SK-N-SH (cell line): ENCODE measurements around the gene MST1. TPM values are rescaled to one million over a fixed set of nuclear protein-coding genes. Genes with fewer than 3 reads are reported as not detected.
A peak's percentile ranks its signal among the peaks of the same experiment; 100 is the strongest.

Experiments
- CTCF ChIA-PET: fragments of 300-600, 350-600 bp; formaldehyde crosslinking; extraction: SDS; loops from one replicate; lab custom pipeline; 2021; lab: Yijun Ruan, JAX
- POLR2A ChIA-PET: fragments of 350-600 bp; sonication (Branson Sonifier 250); formaldehyde crosslinking; extraction: SDS; loops from one replicate; lab custom pipeline; 2020; ENCODE audit warnings: antibody characterized with exemption, inconsistent platforms; lab: Yijun Ruan, JAX
- DNase-seq: peaks from one replicate; pipeline ENCODE4 v3.0.0; 2012
- H2AFZ ChIP-seq: fragments of 200-600 bp; sonication (generic); 2 replicates; pipeline ENCODE4 v1.8.1; 2016; ENCODE audit warnings: antibody characterized with exemption, mild to moderate bottlenecking, low read depth
- H3F3A ChIP-seq: fragments of 200-600 bp; sonication (generic); replicated peaks from 2 replicates; pipeline ENCODE3; 2016; ENCODE audit warnings: antibody characterized with exemption, mild to moderate bottlenecking; ENCODE audit not compliant: insufficient read depth
- H3K27ac ChIP-seq, 2 experiments: fragments of 200-500 bp in 1 of 2; fragments of 200-600 bp in 1 of 2; sonication (Bioruptor generic) in 1 of 2; sonication (generic), shearing (Covaris generic) in 1 of 2; 2 replicates each; pipeline versions ENCODE4 v1.5.1 to v1.6.1; 2014 to 2016; ENCODE audit warnings: low read depth in 2 of 2, inconsistent platforms in 1 of 2, low read length in 1 of 2, mild to moderate bottlenecking in 1 of 2, mixed read lengths in 1 of 2
- H3K27me3 ChIP-seq: fragments of 200-600 bp; sonication (generic), shearing (Covaris generic); 2 replicates; pipeline ENCODE4 v1.6.1; 2016; ENCODE audit warnings: mixed run types; ENCODE audit not compliant: insufficient read depth
- H3K36me3 ChIP-seq, 2 experiments: fragments of 200-500 bp in 1 of 2; fragments of 200-600 bp in 1 of 2; sonication (Bioruptor generic) in 1 of 2; sonication (generic) in 1 of 2; replicated peaks in 1 of 2; 2 replicates each; pipeline versions ENCODE3 to v1.5.1; 2014 to 2016; ENCODE audit warnings: low read length in 1 of 2, mild to moderate bottlenecking in 1 of 2; ENCODE audit not compliant: insufficient read depth in 2 of 2, control insufficient read depth in 1 of 2
- H3K4me1 ChIP-seq, 2 experiments: fragments of 200-500 bp in 1 of 2; fragments of 200-600 bp in 1 of 2; sonication (Bioruptor generic) in 1 of 2; sonication (generic), shearing (Covaris generic) in 1 of 2; 2 replicates each; pipeline versions ENCODE4 v1.5.1 to v1.6.1; 2014 to 2016; ENCODE audit warnings: low read depth in 1 of 2, low read length in 1 of 2, mixed run types in 1 of 2; ENCODE audit not compliant: insufficient read depth in 2 of 2, control insufficient read depth in 1 of 2
- H3K4me2 ChIP-seq: fragments of 200-600 bp; sonication (generic), shearing (Covaris generic); 2 replicates; pipeline ENCODE4 v1.6.1; 2017; ENCODE audit warnings: mixed run types
- H3K4me3 ChIP-seq, 2 experiments: fragments of 200-500 bp in 1 of 2; fragments of 200-600 bp in 1 of 2; sonication (Bioruptor generic) in 1 of 2; sonication (generic), shearing (Covaris generic) in 1 of 2; 2 replicates each; pipeline versions ENCODE4 v1.5.1 to v1.8.1; 2014 to 2016; ENCODE audit warnings: low read depth in 2 of 2, inconsistent platforms in 1 of 2, low read length in 1 of 2, mild to moderate bottlenecking in 1 of 2, mixed read lengths in 1 of 2, moderate library complexity in 1 of 2
- H3K79me2 ChIP-seq: fragments of 200-600 bp; sonication (generic); 2 replicates; pipeline ENCODE4 v1.8.1; 2017; ENCODE audit warnings: mild to moderate bottlenecking; ENCODE audit not compliant: insufficient read depth
- H3K9ac ChIP-seq: fragments of 200-600 bp; sonication (generic); 2 replicates; pipeline ENCODE4 v1.6.1; 2017; ENCODE audit warnings: mixed run types
- H3K9me2 ChIP-seq: fragments of 200-600 bp; sonication (generic); 2 replicates; pipeline ENCODE4 v1.6.1; 2017; ENCODE audit warnings: mixed run types
- H3K9me3 ChIP-seq: fragments of 200-600 bp; sonication (generic); 2 replicates; pipeline ENCODE4 v1.6.1; 2017; ENCODE audit warnings: mixed run types, mild to moderate bottlenecking, moderate library complexity
- H4K20me1 ChIP-seq: fragments of 200-600 bp; sonication (generic); 2 replicates; pipeline ENCODE4 v1.6.1; 2017; ENCODE audit warnings: mild to moderate bottlenecking, mixed run types; ENCODE audit not compliant: insufficient read depth
- CHD2 ChIP-seq: fragments of 150-350 bp; IDR thresholded peaks from 2 replicates; pipeline ENCODE4 v1.6.1; 2018; ENCODE audit warnings: low read length; ENCODE audit not compliant: partially characterized antibody
- ELF1 ChIP-seq: IDR thresholded peaks from 2 replicates; pipeline ENCODE4 v1.4.0; 2012
- EP300 ChIP-seq, 2 experiments: IDR thresholded peaks; 2 replicates each; pipeline versions ENCODE4 v1.4.0 to v1.6.1; 2012; ENCODE audit warnings: borderline replicate concordance in 1 of 2, low read depth in 1 of 2, low read length in 1 of 2
- FOSL2 ChIP-seq: IDR thresholded peaks from 2 replicates; pipeline ENCODE4 v1.4.0; 2012; ENCODE audit warnings: low read depth, mild to moderate bottlenecking, moderate library complexity, borderline replicate concordance
- FOXJ3 ChIP-seq: sonication (generic); formaldehyde crosslinking; IDR thresholded peaks from 2 replicates; pipeline ENCODE4 v1.5.1; 2020; ENCODE audit warnings: mild to moderate bottlenecking, missing genetic modification reagents
- IRF3 ChIP-seq: fragments of 150-350 bp; IDR thresholded peaks from 2 replicates; pipeline ENCODE4 v1.6.1; 2016; ENCODE audit warnings: mild to moderate bottlenecking, low read depth, low read length
- JUND ChIP-seq: IDR thresholded peaks from 2 replicates; pipeline ENCODE4 v1.4.0; 2012
- MEF2A ChIP-seq: IDR thresholded peaks from 2 replicates; pipeline ENCODE4 v1.4.0; 2012; ENCODE audit warnings: low read depth, borderline replicate concordance
- MXI1 ChIP-seq: IDR thresholded peaks from 2 replicates; pipeline ENCODE4 v1.6.1; 2012; ENCODE audit warnings: mild to moderate bottlenecking, low read depth, low read length, improper control_type of control experiment
- NFIC ChIP-seq: IDR thresholded peaks from 2 replicates; pipeline ENCODE4 v1.4.0; 2012; ENCODE audit warnings: borderline replicate concordance
- RAD21 ChIP-seq: IDR thresholded peaks from 2 replicates; pipeline ENCODE4 v1.6.1; 2012; ENCODE audit warnings: mild to moderate bottlenecking, low read length
- REST ChIP-seq: IDR thresholded peaks from 2 replicates; pipeline ENCODE4 v1.6.1; 2012; ENCODE audit warnings: mild to moderate bottlenecking, low read depth, low read length, moderate library complexity
- RFX5 ChIP-seq: IDR thresholded peaks from 2 replicates; pipeline ENCODE4 v1.6.1; 2012; ENCODE audit warnings: mild to moderate bottlenecking, improper control_type of control experiment, low read length
- RXRA ChIP-seq: IDR thresholded peaks from 2 replicates; pipeline ENCODE4 v1.4.0; 2012; ENCODE audit warnings: low read depth, mild to moderate bottlenecking, borderline replicate concordance
- TEAD4 ChIP-seq: IDR thresholded peaks from 2 replicates; pipeline ENCODE4 v1.4.0; 2012; ENCODE audit warnings: mild to moderate bottlenecking, borderline replicate concordance; ENCODE audit not compliant: insufficient read depth
- USF1 ChIP-seq: IDR thresholded peaks from 2 replicates; pipeline ENCODE4 v1.4.0; 2012; ENCODE audit warnings: low read depth, borderline replicate concordance
- ZBTB33 ChIP-seq: IDR thresholded peaks from 2 replicates; pipeline ENCODE4 v1.4.0; 2012; ENCODE audit warnings: low read depth, borderline replicate concordance
- WGBS: methylation state at CpG from one replicate; pipeline ENCODE4 v1.1.6; 2017; ENCODE audit warnings: low lambda C conversion rate; 5-methylcytosine and 5-hydroxymethylcytosine counted together
- polyA plus RNA-seq, 3 experiments: library from polyadenylated mRNA; depleted of rRNA; stranded (reverse); fragments of >200 nt; gene quantifications; 2 replicates each; pipeline ENCODE4 v1.2.3, GENCODE V29; 2012
- TF ChIP-seq, protein P1 (sequence below): IDR thresholded peaks from 2 replicates; pipeline ENCODE4; 2012

Gene MST1
- polyA plus RNA-seq, 1 of the 3 experiments (the other 2 are of a cell fraction): 35.1 TPM

DNA sequence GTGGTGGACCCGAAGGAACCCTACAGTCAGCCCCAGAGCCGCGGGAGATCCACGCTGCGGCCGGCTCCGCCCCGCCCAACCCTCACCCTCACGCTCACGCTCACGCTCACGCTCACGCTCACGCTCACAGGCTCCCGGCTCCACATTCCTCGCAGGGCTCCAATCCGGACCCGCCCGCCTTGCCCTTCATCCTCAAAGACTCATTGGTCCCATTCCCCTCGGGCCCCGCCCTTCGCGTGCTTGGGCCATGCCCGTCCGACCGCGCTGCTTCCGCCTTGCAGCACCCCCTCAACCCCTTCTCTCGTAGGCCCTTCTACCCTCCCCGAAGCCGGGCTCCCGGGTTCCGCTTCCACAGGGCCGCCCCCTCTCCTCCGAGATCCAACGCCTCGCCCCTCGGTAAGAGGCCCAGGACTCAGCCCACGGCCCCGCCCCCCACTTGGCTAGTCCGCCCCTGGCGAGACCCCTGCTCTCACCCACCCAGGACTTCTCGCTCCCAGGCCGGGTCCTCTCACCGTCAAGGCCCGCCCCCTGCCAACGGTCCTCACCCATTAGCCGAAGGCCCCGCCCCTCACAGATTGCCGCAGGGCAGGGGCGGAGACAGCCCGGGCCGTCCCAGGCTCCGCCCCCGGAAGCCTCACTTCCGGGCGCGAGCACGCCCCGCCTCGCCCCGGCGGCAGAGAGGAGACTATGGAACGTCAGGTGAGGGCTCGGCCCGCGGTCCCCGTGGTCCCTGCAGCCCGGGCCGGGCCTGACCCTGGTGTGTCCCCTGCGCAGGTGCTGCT lies 15.4 kb downstream of the MST1 start, which contains the start of gene APEH (continued):
- TF ChIP-seq, protein P1, sequence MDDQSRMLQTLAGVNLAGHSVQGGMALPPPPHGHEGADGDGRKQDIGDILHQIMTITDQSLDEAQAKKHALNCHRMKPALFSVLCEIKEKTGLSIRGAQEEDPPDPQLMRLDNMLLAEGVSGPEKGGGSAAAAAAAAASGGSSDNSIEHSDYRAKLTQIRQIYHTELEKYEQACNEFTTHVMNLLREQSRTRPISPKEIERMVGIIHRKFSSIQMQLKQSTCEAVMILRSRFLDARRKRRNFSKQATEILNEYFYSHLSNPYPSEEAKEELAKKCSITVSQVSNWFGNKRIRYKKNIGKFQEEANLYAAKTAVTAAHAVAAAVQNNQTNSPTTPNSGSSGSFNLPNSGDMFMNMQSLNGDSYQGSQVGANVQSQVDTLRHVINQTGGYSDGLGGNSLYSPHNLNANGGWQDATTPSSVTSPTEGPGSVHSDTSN: peak; percentile 30; the same call in 1 of the 2 replicates
- no peak for TF ChIP-seq JUND
- TF ChIP-seq USF1: no peak
- no peak for TF ChIP-seq EP300 (IDR thresholded peaks at IDR 0.05; ENCODE audit: borderline replicate concordance in 1 of 2, low read depth in 1 of 2, low read length in 1 of 2)
- no peak for TF ChIP-seq RAD21
- no peak for TF ChIP-seq FOXJ3 (CRISPR knock-in tag)
- TF ChIP-seq, all 33 proteins: peak for 8

DNA sequence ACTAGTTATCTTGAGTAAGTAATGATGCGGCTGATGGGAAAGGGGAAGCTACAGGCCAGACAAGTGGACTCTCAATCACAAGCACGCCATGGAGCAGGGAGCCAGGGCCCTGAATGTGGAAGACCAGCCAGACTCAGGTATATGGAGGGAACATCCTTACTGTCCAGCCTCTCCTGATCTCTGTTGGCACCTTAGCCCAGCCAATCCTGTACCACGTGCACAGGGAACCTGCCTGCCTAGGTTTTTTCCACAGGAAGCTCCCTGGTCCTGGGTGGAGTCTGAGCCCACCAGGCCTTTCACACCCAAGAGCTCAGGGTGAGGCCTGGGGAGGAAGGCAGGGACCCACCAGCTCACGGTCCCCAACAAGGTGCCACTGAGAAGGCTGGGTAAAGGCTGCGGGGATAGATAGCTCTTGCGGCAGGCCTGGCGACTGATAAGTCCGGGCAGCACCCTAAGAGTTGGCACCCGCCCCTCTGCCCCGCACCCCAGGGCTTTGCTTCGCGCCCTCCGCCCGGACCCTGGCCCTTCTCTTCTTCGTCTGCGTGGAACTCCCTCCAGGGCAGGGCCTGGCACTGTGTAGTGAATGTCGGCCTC lies 16.1 kb downstream of the MST1 start:
- CTCF ChIA-PET: interaction anchor here (0.7 to 5.6 kb wide), 5 partner anchors 32 to 147 kb away, joined by 3 to 299 read pairs (median 5); partner anchors contain the start of gene BSN
- no peaks in the 10 kb centered on the region for H3K27me3 ChIP-seq
- peaks cover 5% of the 10 kb centered on the region for H3F3A ChIP-seq
- no peaks in the 10 kb centered on the region for H4K20me1 ChIP-seq
- H3K4me3 ChIP-seq: peak overlapping the region; percentile 83 to 90
- peak overlapping the region; percentile 86; the same call in 1 of the 2 replicates for H3K9ac ChIP-seq
- H2AFZ ChIP-seq: peak overlapping the region; percentile 81; the same call in 1 of the 2 replicates
- H3K36me3 ChIP-seq: peaks cover 11 to 28% of the 10 kb centered on the region in 2 experiments
- peak overlapping the region; percentile 96 for H3K4me2 ChIP-seq
- no peak for DNase-seq
- H3K9me2 ChIP-seq: no peaks in the 10 kb centered on the region
- H3K9me3 ChIP-seq: no peaks in the 10 kb centered on the region
- H3K27ac ChIP-seq: peak overlapping the region; percentile 83 to 90
- peaks cover 24% of the 10 kb centered on the region for H3K79me2 ChIP-seq
- H3K4me1 ChIP-seq: peaks cover 7 to 19% of the 10 kb centered on the region in 2 experiments; a peak in 1 of 4 replicates
- WGBS: 19% methylated on average over 8 of the region's 17 CpGs
- POLR2A ChIA-PET: interaction anchor here (0.6 to 2.0 kb wide), 4 partner anchors 120 to 203 kb away, joined by 3 to 17 read pairs (median 4); partner anchors contain the start of gene DAG1
- TF ChIP-seq, protein P1: no peak
- no peak for TF ChIP-seq REST
- no peak for TF ChIP-seq IRF3
- TF ChIP-seq ELF1: no peak
- TF ChIP-seq CHD2: no peak
- no peak for TF ChIP-seq RFX5
- no peak for TF ChIP-seq MEF2A
- no peak for TF ChIP-seq NFIC
- TF ChIP-seq FOSL2: no peak
- no peak for TF ChIP-seq TEAD4
- TF ChIP-seq RXRA: no peak
- no peak for TF ChIP-seq ZBTB33
- TF ChIP-seq MXI1: no peak
